ENCODE measurements around the gene HAUS8.

GRCh38 chr19:17048885-17049453 lies 26.3 kb downstream of the HAUS8 start:
- TF ChIP-seq CTCF (IDR thresholded peaks at IDR 0.05) (no peak), POLR2A (IDR thresholded peaks at IDR 0.05) (no peak)
